BJ (cell line): ENCODE measurements around the gene STRA8. TPM values are rescaled to one million over a fixed set of nuclear protein-coding genes. Genes with fewer than 3 reads are reported as not detected.
A peak's percentile ranks its signal among the peaks of the same experiment; 100 is the strongest.

ENCODE experiments used
- CTCF ChIA-PET: fragments of 350-600 bp; formaldehyde crosslinking; extraction: SDS; loops from one replicate; lab custom pipeline; 2021; ENCODE audit warnings: antibody characterized with exemption, inconsistent platforms; lab: Yijun Ruan, JAX
- POLR2A ChIA-PET: fragments of 300-600 bp; sonication (Branson Sonifier 250); formaldehyde crosslinking; extraction: SDS; loops from one replicate; lab custom pipeline; 2021; ENCODE audit warnings: antibody characterized with exemption; lab: Charles Lee
- DNase-seq: peaks from one replicate; pipeline ENCODE4 v3.0.0-alpha.2; 2011; ENCODE audit warnings: low read depth
- H3K27me3 ChIP-seq: 2 replicates; pipeline ENCODE4 v1.6.0; 2011; ENCODE audit warnings: low read length; ENCODE audit not compliant: control insufficient read depth, insufficient read depth
- H3K36me3 ChIP-seq: 2 replicates; pipeline ENCODE4 v1.5.1; 2011; ENCODE audit warnings: low read length; ENCODE audit not compliant: control insufficient read depth, insufficient read depth
- H3K4me3 ChIP-seq: 2 replicates; pipeline ENCODE4 v1.5.1; 2011; ENCODE audit warnings: low read depth, mild to moderate bottlenecking, control low read depth, low read length
- CTCF ChIP-seq: IDR thresholded peaks from 2 replicates; pipeline ENCODE4 v1.5.1; 2011; ENCODE audit warnings: low read depth, mild to moderate bottlenecking, control low read depth, inconsistent platforms, low read length, moderate library complexity; ENCODE audit not compliant: insufficient read depth
- polyA plus RNA-seq: library from polyadenylated mRNA; depleted of rRNA; stranded (reverse); fragments of >200 nt; gene quantifications from 2 replicates; pipeline ENCODE4 v1.2.3, GENCODE V29; 2011

The STRA8 gene
- polyA plus RNA-seq, 1 experiment = not detected

GRCh38 chr7:135253851-135254771, 20.5 kb downstream of the STRA8 start:
- Histone ChIP-seq H3K4me3 (no peak overlapping the region), H3K36me3 (no peaks in the 10 kb centered on the region), H3K27me3 (no peaks in the 10 kb centered on the region; the same call in 1 of the 2 replicates)
- TF ChIP-seq CTCF = no peak
- CTCF ChIA-PET = interaction anchor here (0.8 to 1.9 kb wide), 5 partner anchors 16 to 84 kb away, joined by 3 to 13 read pairs (median 5); partner anchors contain the start of gene CYREN
- POLR2A ChIA-PET = no interaction called here
- DNase-seq = peak; percentile 31

- H3K36me3 ChIP-seq = no peaks in the 10 kb centered on the region
- no peak overlapping the region for H3K4me3 ChIP-seq
- TF ChIP-seq CTCF = no peak
- CTCF ChIA-PET = interaction anchor here (1.1 to 4.3 kb wide), 2 partner anchors 16 to 17 kb away, joined by 3 to 34 read pairs; no protein-coding TSS in a partner anchor
- no peak for DNase-seq
- POLR2A ChIA-PET = no interaction called here
- H3K27me3 ChIP-seq = no peaks in the 10 kb centered on the region; the same call in 1 of the 2 replicates
Observed at GRCh38 chr7:135257790-135258189, 24.2 kb downstream of the STRA8 start.

- TF ChIP-seq CTCF = no peak
- POLR2A ChIA-PET = no interaction called here
- no peak for DNase-seq
- CTCF ChIA-PET = interaction anchor here (4.3 kb wide), 1 partner anchor 16 kb away, joined by 34 read pairs; no protein-coding TSS in a partner anchor
- Histone ChIP-seq H3K27me3 (no peaks in the 10 kb centered on the region; the same call in 1 of the 2 replicates), H3K36me3 (no peaks in the 10 kb centered on the region), H3K4me3 (no peak overlapping the region)
Observed at GRCh38 chr7:135258585-135258984, 24.9 kb downstream of the STRA8 start.

- DNase-seq = no peak
- POLR2A ChIA-PET = no interaction called here
- CTCF ChIA-PET = interaction anchor here (2.4 to 4.3 kb wide), 2 partner anchors 15 to 21 kb away, joined by 9 to 34 read pairs; no protein-coding TSS in a partner anchor
- Histone ChIP-seq H3K36me3 (no peaks in the 10 kb centered on the region), H3K4me3 (no peak overlapping the region), H3K27me3 (no peaks in the 10 kb centered on the region; the same call in 1 of the 2 replicates)
- TF ChIP-seq CTCF = no peak
Observed at GRCh38 chr7:135259702-135260101, 26.1 kb downstream of the STRA8 start.

GRCh38 chr7:135260470-135260869, 26.8 kb downstream of the STRA8 start:
- H3K4me3 ChIP-seq = no peak overlapping the region
- H3K36me3 ChIP-seq = no peaks in the 10 kb centered on the region
- TF ChIP-seq CTCF = no peak
- CTCF ChIA-PET = interaction anchor here (2.4 to 4.3 kb wide), 2 partner anchors 14 to 21 kb away, joined by 9 to 34 read pairs; no protein-coding TSS in a partner anchor
- no peak for DNase-seq
- POLR2A ChIA-PET = no interaction called here
- H3K27me3 ChIP-seq = no peaks in the 10 kb centered on the region; the same call in 1 of the 2 replicates
